GM19372 (cell line): Measurements from ENCODE around the gene RYR2.
"Not testable (repeated sequence)": the region's sequence is repeated elsewhere in the genome, so short reads cannot be mapped to it uniquely, and the experiment has no call there.

Experiments used
- ATAC-seq: cut with Tn5 transposase; IDR thresholded peaks from one replicate; pipeline ENCODE4 v1.9.1; 2021; ENCODE audit warnings: mild to moderate bottlenecking, low read depth, moderate library complexity; ENCODE audit not compliant: unreplicated experiment

The RYR2 gene

DNA sequence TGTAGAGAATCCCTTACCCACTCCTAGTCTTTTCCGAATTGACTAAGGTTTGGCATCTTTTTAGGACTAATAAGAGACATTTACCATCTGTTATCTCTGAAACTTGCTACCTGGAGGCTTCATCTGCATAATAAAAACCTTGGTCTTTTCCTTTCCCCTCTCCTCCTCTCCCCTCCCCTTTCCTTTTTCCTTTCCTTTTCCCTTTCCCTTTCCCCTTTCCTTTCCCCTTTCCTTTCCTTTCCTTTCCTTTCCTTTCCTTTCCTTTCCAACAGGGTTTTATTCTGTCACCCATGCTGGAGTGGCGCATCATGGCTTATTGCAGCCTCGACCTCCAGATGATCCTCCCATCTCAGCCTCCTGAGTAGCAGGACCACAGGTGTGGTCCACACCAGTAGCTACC, 195.7 kb downstream of the RYR2 start:
- no peak for ATAC-seq

DNA sequence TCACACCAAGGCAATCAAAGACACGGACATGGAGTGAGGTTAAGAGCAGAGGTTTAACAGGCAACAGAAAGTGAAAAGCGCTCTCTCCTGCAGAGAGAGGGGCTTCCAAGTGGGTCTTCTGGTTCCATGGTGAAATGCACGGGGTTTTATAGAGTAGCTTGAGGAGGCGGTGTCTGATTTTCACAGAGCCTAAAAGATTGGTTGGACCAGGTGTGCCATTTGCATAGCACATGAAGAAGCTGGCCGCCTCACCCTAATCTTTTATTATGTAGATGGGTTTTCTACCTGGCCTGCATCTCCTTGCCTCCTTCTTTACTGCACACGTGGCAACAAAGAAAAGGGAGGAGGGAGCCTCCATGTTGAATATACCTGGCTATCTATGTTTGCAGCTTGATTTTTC, 197.3 kb downstream of the RYR2 start:
- no peak for ATAC-seq

DNA sequence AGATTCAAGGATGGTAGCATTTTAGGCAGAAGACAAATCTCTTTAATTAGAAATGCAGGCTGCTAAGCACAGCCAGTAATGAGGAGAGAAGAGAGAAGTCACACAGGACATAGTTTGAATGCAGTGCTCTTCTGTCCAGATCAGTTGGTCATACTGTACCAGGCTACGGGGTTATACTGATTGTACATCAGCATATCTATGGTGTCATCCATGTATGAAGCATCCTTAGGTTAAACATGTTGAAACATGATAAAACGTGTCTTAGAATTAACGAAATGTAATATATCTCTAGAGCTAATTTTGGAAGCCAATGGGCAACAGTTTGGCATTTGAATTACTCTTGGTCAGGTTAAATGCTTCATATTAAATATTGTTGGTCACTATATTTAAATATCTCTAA, 199.1 kb downstream of the RYR2 start:
- ATAC-seq, result no peak

DNA sequence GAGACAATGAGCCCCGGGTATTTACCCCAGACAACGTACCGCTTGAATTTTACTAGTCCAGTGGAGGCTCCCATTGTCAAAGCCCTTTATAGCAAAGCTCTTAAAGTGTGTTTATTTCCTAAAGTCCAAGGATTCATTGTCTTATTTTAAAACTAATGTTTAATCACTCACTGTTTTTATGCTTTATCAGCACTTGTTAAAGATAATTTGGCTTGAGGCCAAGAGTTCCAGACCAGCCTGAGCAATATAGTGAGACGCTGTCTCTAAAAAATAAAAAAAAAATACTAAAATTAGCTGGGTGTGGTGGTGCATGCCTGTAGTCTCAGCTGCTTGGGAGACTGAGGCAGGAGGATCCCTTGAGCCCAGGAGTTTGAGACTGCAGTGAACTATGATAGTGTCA, 202.8 kb downstream of the RYR2 start:
- no peak for ATAC-seq

GRCh38 chr1:237247442-237247841, 205.5 kb downstream of the RYR2 start:
- ATAC-seq, result no peak

GRCh38 chr1:237249120-237249519, 207.1 kb downstream of the RYR2 start:
- no peak for ATAC-seq

DNA sequence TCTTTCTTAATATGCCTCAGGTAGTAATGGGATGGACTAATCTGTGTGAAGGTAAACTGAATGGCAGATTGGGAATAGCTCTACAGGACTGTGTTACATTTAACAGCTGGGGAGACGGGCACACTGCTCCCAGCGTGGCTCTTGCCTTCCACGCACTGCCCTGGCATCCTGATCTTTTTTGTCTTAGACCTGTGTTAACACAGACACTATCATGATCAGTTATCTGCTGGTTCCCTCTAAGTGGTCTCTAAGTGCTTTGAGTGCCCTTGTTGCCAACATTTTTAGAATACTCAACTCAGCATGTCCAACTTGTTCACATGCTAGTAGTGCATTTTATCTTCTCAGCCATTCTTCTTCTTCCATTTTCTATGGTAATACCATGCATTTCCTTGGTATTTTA, 208.1 kb downstream of the RYR2 start:
- no peak for ATAC-seq

- ATAC-seq, result no peak
These were observed 213.1 kb downstream of the RYR2 start for GRCh38 chr1:237255071-237255470.

DNA sequence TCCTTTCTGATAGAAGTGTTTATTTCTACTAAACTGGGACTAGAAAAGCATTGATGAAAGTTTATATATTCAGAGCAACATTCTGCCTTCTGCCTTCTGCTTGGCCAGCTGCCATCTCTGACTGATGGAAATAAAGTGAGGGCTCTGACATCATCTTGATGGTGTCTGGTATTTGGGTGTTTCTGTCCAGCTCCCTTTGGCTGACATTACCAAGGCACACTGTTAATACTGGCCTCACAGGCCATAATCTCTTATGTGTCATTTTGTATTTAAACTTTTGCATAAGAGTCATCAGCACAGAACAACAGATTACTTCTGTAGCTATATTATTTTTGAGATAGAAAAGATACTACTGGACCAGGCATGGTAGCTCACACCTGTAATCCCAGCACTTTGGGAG, 216.9 kb downstream of the RYR2 start:
- ATAC-seq, result no peak

- ATAC-seq, result no peak
These were observed 219.2 kb downstream of the RYR2 start for GRCh38 chr1:237261198-237261597.

GRCh38 chr1:237267743-237268142, 225.8 kb downstream of the RYR2 start:
- ATAC-seq, result no peak

GRCh38 chr1:237269938-237270337, 228.0 kb downstream of the RYR2 start:
- ATAC-seq, result no peak

DNA sequence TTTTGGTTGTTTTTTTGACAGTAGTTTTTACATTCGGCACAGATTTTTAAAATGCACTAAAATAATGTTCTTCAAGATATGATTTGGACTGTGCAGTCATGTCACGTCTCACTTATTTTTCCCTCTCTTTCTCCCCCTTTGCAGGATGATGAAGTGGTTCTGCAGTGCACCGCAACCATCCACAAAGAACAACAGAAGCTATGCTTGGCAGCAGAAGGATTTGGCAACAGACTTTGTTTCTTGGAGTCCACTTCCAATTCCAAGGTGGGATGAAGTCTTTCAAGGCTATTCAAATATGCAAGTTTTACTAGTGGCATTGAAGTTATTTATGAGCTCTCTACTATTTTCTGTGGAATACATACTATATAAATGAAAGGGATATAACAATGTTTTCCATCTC, 228.4 kb downstream of the RYR2 start:
- no peak for ATAC-seq

DNA sequence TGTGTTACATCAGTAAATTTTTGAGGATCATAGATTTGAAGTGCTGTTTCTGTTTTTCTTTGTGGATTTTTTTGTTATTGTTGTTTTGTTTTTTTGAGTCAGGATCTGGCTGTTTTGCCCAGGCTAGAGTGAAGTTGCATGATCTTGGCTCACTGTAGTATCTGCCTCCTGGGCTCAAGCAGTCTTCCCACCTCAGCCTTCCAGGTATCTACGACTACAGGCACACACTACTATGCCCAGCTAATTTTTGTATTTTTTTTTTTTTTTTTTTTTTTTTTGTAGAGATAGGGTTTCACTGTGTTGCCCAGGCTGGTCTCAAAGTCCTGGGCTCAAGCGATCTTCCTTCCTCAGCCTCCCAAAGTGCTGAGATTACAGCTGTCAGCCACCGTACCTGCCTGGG, 236.0 kb downstream of the RYR2 start:
- ATAC-seq, result not testable (repeated sequence)

- no peak for ATAC-seq
These were observed 237.6 kb downstream of the RYR2 start for GRCh38 chr1:237279629-237280028.

GRCh38 chr1:237281481-237281880, 239.5 kb downstream of the RYR2 start:
- ATAC-seq, result no peak

- ATAC-seq, result no peak
These were observed 240.3 kb downstream of the RYR2 start for GRCh38 chr1:237282208-237282783.

- ATAC-seq, result no peak
These were observed 246.0 kb downstream of the RYR2 start for GRCh38 chr1:237287876-237288521.

DNA sequence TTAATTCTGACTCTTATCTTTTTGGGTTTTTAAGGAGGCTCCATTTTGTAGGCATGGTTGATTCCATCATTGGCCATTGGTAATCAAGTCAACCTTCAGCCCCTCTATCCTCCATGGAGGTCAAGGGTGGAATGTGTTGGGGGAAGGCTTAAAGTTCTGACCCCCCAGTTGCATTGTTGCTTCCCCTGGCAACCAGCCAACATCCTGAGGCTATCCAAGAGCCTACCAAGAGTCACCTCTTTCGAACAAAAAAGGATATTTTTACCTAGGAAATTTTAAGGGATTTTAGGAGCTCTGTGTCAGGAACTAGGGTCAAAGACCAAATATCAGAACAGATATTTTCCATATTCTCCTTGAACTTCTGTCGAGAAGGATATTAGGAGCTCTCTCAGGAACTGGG, 251.8 kb downstream of the RYR2 start:
- no peak for ATAC-seq

DNA sequence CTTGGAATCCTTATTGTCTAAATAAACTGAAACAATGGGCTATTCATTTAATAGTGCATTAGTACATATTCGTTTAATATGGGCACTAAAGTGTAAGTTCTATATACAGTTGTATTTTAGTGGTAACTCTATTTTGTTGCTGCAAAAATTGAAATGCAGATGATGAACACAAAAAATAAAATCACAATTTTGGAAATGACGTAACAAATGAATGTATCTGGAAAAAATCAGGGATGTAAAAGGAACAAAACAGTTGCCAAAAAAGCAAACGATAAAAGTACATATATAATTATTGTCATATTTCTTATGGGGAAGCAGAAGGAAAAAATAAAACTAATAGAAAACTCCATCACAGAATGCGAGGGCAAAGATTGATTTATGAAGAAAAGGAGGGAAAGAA, 254.9 kb downstream of the RYR2 start:
- ATAC-seq, result no peak

GRCh38 chr1:237300642-237301041, 258.7 kb downstream of the RYR2 start:
- no peak for ATAC-seq

DNA sequence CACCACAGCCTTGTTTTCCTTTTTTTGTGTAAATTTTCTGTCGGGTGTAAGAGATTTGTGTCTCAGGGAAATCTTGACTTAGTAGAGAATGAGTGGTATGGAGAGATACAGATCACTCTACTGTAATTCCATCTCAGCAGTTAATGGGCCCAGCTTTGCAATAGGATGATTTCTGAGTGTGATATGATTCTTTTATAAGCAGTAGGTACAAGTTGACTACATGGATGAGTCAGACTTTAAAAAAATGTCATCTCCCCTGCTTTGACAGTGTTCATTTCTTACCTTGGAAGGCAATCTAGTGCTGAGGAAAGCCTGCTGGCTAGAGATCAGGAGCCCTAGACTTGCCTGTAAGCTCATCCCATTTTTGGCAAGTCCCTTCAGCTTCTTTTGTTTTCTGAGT, 261.9 kb downstream of the RYR2 start:
- ATAC-seq, result no peak

DNA sequence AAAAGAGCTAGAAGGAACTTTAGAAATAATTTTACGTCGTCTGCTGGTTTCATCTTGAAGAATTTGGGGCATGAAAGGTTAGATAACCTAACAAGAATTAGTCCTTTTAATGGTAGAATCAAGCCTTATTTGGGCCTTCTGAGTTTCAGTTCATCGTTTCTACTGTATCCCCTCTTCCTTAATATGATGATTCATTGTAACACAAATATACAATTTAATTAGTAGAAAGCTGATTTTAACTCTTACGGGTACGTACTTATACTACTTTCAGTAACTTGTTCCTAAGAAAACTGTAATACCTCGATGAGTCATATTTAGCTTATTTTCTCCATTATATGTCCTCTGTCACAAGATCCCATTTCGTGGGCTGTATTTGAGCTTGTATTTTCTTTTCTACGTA, 264.7 kb downstream of the RYR2 start:
- ATAC-seq, result no peak
